ENCODE data around the gene OSR1.

DNA sequence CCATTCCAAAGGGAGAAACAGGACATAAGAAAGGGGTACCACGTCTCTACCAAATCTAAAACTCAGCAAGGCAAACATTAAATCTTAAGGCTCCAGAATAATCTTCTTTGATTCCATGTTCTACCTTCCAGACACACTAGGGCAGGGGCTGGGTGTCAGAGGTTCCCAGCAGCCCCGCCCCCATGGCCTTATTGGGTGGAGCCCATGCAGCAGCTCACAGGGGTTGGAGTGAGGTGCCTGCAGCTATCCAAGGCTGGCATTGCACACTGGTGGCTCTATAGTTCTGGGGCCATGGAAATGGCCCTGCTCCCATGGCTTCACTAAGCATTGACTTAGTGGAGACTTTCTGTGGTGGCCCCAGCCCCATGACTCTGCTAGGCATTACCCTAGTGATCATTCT, 14.9 kb upstream of the OSR1 start:
- TF ChIP-seq, protein P1, sequence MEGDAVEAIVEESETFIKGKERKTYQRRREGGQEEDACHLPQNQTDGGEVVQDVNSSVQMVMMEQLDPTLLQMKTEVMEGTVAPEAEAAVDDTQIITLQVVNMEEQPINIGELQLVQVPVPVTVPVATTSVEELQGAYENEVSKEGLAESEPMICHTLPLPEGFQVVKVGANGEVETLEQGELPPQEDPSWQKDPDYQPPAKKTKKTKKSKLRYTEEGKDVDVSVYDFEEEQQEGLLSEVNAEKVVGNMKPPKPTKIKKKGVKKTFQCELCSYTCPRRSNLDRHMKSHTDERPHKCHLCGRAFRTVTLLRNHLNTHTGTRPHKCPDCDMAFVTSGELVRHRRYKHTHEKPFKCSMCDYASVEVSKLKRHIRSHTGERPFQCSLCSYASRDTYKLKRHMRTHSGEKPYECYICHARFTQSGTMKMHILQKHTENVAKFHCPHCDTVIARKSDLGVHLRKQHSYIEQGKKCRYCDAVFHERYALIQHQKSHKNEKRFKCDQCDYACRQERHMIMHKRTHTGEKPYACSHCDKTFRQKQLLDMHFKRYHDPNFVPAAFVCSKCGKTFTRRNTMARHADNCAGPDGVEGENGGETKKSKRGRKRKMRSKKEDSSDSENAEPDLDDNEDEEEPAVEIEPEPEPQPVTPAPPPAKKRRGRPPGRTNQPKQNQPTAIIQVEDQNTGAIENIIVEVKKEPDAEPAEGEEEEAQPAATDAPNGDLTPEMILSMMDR (IDR thresholded peaks at IDR 0.05; ENCODE audit: low read depth, low read length, missing input control): no peak
- TF ChIP-seq YY1 (IDR thresholded peaks at IDR 0.05) (no peak), EGR1 (IDR thresholded peaks at IDR 0.05; ENCODE audit: low read depth in 2 of 2) (no peak), RAD21 (IDR thresholded peaks at IDR 0.05) (no peak), SP1 (IDR thresholded peaks at IDR 0.05) (no peak), GABPA (IDR thresholded peaks at IDR 0.05 in 1 of 2, conservative IDR thresholded peaks at IDR 0.05 in 1 of 2) (no peak), TAF1 (conservative IDR thresholded peaks at IDR 0.05) (no peak), JUND (IDR thresholded peaks at IDR 0.05) (no peak), FOXA2 (IDR thresholded peaks at IDR 0.05) (no peak), FOXA1 (IDR thresholded peaks at IDR 0.05) (no peak)
- TF ChIP-seq, protein P2, sequence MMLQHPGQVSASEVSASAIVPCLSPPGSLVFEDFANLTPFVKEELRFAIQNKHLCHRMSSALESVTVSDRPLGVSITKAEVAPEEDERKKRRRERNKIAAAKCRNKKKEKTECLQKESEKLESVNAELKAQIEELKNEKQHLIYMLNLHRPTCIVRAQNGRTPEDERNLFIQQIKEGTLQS (IDR thresholded peaks at IDR 0.05): no peak
- TF ChIP-seq, protein P3, sequence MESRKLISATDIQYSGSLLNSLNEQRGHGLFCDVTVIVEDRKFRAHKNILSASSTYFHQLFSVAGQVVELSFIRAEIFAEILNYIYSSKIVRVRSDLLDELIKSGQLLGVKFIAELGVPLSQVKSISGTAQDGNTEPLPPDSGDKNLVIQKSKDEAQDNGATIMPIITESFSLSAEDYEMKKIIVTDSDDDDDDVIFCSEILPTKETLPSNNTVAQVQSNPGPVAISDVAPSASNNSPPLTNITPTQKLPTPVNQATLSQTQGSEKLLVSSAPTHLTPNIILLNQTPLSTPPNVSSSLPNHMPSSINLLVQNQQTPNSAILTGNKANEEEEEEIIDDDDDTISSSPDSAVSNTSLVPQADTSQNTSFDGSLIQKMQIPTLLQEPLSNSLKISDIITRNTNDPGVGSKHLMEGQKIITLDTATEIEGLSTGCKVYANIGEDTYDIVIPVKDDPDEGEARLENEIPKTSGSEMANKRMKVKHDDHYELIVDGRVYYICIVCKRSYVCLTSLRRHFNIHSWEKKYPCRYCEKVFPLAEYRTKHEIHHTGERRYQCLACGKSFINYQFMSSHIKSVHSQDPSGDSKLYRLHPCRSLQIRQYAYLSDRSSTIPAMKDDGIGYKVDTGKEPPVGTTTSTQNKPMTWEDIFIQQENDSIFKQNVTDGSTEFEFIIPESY (IDR thresholded peaks at IDR 0.05): no peak
- TF ChIP-seq, protein P4, sequence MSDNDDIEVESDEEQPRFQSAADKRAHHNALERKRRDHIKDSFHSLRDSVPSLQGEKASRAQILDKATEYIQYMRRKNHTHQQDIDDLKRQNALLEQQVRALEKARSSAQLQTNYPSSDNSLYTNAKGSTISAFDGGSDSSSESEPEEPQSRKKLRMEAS (IDR thresholded peaks at IDR 0.05): no peak
- TF ChIP-seq, protein P5, sequence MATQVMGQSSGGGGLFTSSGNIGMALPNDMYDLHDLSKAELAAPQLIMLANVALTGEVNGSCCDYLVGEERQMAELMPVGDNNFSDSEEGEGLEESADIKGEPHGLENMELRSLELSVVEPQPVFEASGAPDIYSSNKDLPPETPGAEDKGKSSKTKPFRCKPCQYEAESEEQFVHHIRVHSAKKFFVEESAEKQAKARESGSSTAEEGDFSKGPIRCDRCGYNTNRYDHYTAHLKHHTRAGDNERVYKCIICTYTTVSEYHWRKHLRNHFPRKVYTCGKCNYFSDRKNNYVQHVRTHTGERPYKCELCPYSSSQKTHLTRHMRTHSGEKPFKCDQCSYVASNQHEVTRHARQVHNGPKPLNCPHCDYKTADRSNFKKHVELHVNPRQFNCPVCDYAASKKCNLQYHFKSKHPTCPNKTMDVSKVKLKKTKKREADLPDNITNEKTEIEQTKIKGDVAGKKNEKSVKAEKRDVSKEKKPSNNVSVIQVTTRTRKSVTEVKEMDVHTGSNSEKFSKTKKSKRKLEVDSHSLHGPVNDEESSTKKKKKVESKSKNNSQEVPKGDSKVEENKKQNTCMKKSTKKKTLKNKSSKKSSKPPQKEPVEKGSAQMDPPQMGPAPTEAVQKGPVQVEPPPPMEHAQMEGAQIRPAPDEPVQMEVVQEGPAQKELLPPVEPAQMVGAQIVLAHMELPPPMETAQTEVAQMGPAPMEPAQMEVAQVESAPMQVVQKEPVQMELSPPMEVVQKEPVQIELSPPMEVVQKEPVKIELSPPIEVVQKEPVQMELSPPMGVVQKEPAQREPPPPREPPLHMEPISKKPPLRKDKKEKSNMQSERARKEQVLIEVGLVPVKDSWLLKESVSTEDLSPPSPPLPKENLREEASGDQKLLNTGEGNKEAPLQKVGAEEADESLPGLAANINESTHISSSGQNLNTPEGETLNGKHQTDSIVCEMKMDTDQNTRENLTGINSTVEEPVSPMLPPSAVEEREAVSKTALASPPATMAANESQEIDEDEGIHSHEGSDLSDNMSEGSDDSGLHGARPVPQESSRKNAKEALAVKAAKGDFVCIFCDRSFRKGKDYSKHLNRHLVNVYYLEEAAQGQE (IDR thresholded peaks at IDR 0.05): no peak
